GM18873 (cell line): ENCODE results near the gene CCDC57.

ENCODE experiments used
- ATAC-seq: cut with Tn5 transposase; IDR thresholded peaks from one replicate; pipeline ENCODE4 v1.9.1; 2021; ENCODE audit warnings: mild to moderate bottlenecking, moderate library complexity, moderate number of reproducible peaks; ENCODE audit not compliant: unreplicated experiment, low FRiP score

The CCDC57 gene

GRCh38 chr17:82236142-82236971 lies 23.7 kb upstream of the CCDC57 start:
- no peak for ATAC-seq

- ATAC-seq, result no peak
Measured at GRCh38 chr17:82235775-82236141, 23.1 kb upstream of the CCDC57 start.

GRCh38 chr17:82235056-82235774 lies 22.6 kb upstream of the CCDC57 start:
- ATAC-seq, result no peak

GRCh38 chr17:82234211-82235055 lies 21.8 kb upstream of the CCDC57 start:
- ATAC-seq, result no peak

- no peak for ATAC-seq
Measured at GRCh38 chr17:82232876-82233785, 20.5 kb upstream of the CCDC57 start.

- no peak for ATAC-seq
Measured at GRCh38 chr17:82232322-82232820, 19.7 kb upstream of the CCDC57 start.

- no peak for ATAC-seq
Measured at GRCh38 chr17:82231562-82232321, 19.1 kb upstream of the CCDC57 start.

- no peak for ATAC-seq
Measured at GRCh38 chr17:82231312-82231561, 18.6 kb upstream of the CCDC57 start.

GRCh38 chr17:82230609-82231311 lies 18.1 kb upstream of the CCDC57 start:
- ATAC-seq, result no peak

- ATAC-seq, result no peak
Measured at GRCh38 chr17:82229698-82230608, 17.3 kb upstream of the CCDC57 start.

- ATAC-seq, result no peak
Measured at GRCh38 chr17:82228842-82229697, 16.4 kb upstream of the CCDC57 start, which contains the start of gene SLC16A3. SLC16A3 (plus strand) TSS chr17:82229042; CDS start chr17:82236009, 6,967 bp downstream.

- no peak for ATAC-seq
Measured at GRCh38 chr17:82228278-82228841, 15.7 kb upstream of the CCDC57 start.

- ATAC-seq, result no peak
Measured at GRCh38 chr17:82227629-82228277, 15.1 kb upstream of the CCDC57 start.

- ATAC-seq, result no peak
Measured at GRCh38 chr17:82226809-82227628, 14.4 kb upstream of the CCDC57 start.
